ENCODE results near the gene KATNAL1. TPM values are rescaled to one million over a fixed set of nuclear protein-coding genes. Genes with fewer than 3 reads are reported as not detected.
"Not testable (repeated sequence)": the region's sequence is repeated elsewhere in the genome, so short reads cannot be mapped to it uniquely, and the experiment has no call there.

KATNAL1 gene
- polyA plus RNA-seq, 4 donors, result 10.7 to 15.9 (median 11.9) TPM

GRCh38 chr13:30224732-30225131 is 82.6 kb downstream of the KATNAL1 start:
- no peak for DNase-seq (ENCODE audit: low read depth in 4 of 4, low spot score in 2 of 4)

GRCh38 chr13:30222254-30222653 is 85.1 kb downstream of the KATNAL1 start:
- DNase-seq (ENCODE audit: low read depth in 4 of 4, low spot score in 2 of 4), result no peak

- DNase-seq (ENCODE audit: low read depth in 4 of 4, low spot score in 2 of 4), result no peak
Measured at GRCh38 chr13:30216111-30216510, 91.2 kb downstream of the KATNAL1 start.

GRCh38 chr13:30212256-30212655 is 95.1 kb downstream of the KATNAL1 start:
- no peak for DNase-seq (ENCODE audit: low read depth in 4 of 4, low spot score in 2 of 4)

- DNase-seq (ENCODE audit: low read depth in 4 of 4, low spot score in 2 of 4), result no peak
Measured at GRCh38 chr13:30211745-30212144, 95.6 kb downstream of the KATNAL1 start.

- DNase-seq (ENCODE audit: low read depth in 4 of 4, low spot score in 2 of 4), result no peak
Measured at GRCh38 chr13:30204564-30204963, 102.8 kb downstream of the KATNAL1 start.

GRCh38 chr13:30196025-30196424 is 111.3 kb downstream of the KATNAL1 start:
- DNase-seq (ENCODE audit: low read depth in 4 of 4, low spot score in 2 of 4), result no peak

- DNase-seq (ENCODE audit: low read depth in 4 of 4, low spot score in 2 of 4), result no peak
Measured at GRCh38 chr13:30194906-30195305, 112.4 kb downstream of the KATNAL1 start.

- DNase-seq (ENCODE audit: low read depth in 4 of 4, low spot score in 2 of 4), result no peak
Measured at GRCh38 chr13:30193279-30194234, 113.8 kb downstream of the KATNAL1 start.

GRCh38 chr13:30192320-30193093 is 114.8 kb downstream of the KATNAL1 start:
- no peak for DNase-seq (ENCODE audit: low read depth in 4 of 4, low spot score in 2 of 4)

- no peak for DNase-seq (ENCODE audit: low read depth in 4 of 4, low spot score in 2 of 4)
Measured at GRCh38 chr13:30191491-30192100, 115.8 kb downstream of the KATNAL1 start.

- no peak for DNase-seq (ENCODE audit: low read depth in 4 of 4, low spot score in 2 of 4)
Measured at GRCh38 chr13:30186634-30187415, 120.5 kb downstream of the KATNAL1 start.

GRCh38 chr13:30181888-30182651 is 125.3 kb downstream of the KATNAL1 start:
- DNase-seq (ENCODE audit: low read depth in 4 of 4, low spot score in 2 of 4), result peak in 1 of 4 donors; percentile 36

GRCh38 chr13:30179597-30180276 is 127.6 kb downstream of the KATNAL1 start:
- no peak for DNase-seq (ENCODE audit: low read depth in 4 of 4, low spot score in 2 of 4)

GRCh38 chr13:30178976-30179375 is 128.4 kb downstream of the KATNAL1 start:
- no peak for DNase-seq (ENCODE audit: low read depth in 4 of 4, low spot score in 2 of 4)

- DNase-seq (ENCODE audit: low read depth in 4 of 4, low spot score in 2 of 4), result no peak
Measured at GRCh38 chr13:30175166-30175565, 132.2 kb downstream of the KATNAL1 start.

- not testable (repeated sequence) for DNase-seq (ENCODE audit: low read depth in 4 of 4, low spot score in 2 of 4)
Measured at GRCh38 chr13:30174250-30174649, 133.1 kb downstream of the KATNAL1 start.

- no peak for DNase-seq (ENCODE audit: low read depth in 4 of 4, low spot score in 2 of 4)
Measured at GRCh38 chr13:30173303-30173610, 134.1 kb downstream of the KATNAL1 start.

Data from left renal cortex interstitium (tissue), 4 donors.